HG03442 (cell line): ENCODE data around the gene TRIM16.
"Not testable (repeated sequence)": the region's sequence is repeated elsewhere in the genome, so short reads cannot be mapped to it uniquely, and the experiment has no call there.

Experiments
- ATAC-seq: cut with Tn5 transposase; IDR thresholded peaks from one replicate; pipeline ENCODE4 v1.9.1; 2021; ENCODE audit warnings: mild to moderate bottlenecking, moderate library complexity; ENCODE audit not compliant: unreplicated experiment

The TRIM16 gene

DNA sequence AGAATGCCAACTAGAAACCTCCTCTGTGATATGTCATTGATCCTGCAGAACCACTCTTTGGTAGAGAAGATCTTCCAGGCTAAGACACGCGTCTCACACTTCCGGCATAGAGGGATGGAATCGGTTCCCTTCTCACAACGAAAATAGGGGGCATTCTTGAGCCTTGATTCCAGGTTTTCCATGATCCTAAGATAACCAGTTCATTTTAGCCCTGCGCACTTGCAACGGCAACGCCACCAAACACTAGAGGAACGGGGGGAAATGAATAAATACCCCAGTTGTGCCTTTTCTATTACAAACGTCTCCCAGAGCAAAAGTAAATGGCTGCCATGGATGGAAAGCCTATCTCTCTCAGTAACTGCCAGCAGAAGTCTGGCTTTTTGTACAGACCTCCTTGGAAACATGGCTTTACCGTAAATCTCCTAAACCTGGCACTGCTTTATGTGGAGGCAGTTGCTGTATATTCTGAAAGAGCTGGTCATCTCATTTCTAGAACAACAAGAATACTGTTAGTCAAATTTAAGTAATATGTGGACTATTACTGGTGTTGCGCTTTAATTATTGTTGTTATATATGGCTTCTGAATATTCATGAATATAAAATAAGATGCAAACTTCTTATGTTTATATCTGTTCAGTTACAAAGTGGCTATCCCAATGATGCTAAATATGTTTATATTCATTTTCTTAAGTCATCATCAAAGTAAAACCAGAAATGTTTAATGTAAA lies 64.6 kb downstream of the TRIM16 start, which contains the start of gene FBXW10B:
Gene FBXW10B, minus strand, starts transcription at position 374 of the 728 bp plus-strand sequence. Its CDS starts 192 bp downstream, at position 182.
- not testable (repeated sequence) for ATAC-seq

DNA sequence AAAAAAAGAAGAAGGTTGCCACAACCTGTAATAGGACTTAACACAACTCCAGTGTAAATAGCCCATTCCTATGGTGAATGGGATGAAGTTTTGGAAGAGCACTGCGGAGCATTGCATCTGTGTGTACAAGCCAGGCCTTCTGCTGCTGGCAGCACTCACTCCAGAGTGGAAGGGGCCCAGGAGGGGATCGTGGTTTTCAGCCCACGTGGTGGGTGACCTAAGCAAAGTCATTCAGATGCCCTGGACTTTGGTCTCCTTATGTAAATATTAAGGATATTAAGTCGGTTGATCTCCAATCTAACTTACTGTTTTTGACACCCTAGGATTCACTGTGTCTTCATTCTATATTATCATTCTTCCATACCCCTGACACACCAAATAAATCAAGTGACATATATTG lies 67.3 kb downstream of the TRIM16 start:
- ATAC-seq, result not testable (repeated sequence)

DNA sequence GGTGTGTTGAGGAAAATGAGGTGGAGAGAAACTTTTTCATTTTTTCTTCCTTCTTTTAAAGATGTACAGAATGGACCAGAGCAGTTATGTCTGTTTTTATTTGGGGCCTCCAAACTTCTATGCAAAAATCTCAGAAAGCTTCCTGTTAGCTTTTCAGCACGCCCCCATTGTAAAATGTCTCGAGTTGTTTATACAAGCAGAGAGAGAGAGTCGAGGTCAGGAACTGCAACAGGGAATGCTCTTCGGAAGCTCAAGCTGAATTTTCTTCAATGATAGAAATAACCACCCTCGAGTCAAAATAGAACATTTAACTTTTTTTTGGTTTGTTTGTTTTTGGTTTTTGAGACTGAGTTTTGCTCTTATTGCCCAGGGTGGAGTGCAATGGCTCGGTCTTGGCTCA lies 68.3 kb downstream of the TRIM16 start:
- not testable (repeated sequence) for ATAC-seq

GRCh38 chr17:15613111-15613510 lies 71.0 kb downstream of the TRIM16 start:
- ATAC-seq, result not testable (repeated sequence)

DNA sequence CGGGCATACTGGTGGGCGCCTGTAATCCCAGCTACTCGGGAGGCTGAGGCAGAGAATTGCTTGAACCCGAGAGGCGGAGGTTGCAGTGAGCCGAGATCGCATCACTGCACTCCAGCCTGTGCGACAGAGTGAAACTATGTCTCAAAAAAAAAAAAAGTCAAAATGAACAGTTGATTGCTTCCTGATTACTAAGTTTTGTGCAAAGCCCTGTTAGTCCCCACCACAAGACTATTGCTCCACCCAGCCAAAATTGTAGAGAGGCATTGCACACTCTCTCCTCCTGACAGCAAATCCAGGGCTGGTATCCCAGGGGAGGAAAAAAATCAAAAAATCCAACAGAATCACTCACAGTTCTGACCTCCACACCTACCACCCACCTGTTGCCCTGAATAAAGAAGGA lies 91.2 kb downstream of the TRIM16 start:
- not testable (repeated sequence) for ATAC-seq

DNA sequence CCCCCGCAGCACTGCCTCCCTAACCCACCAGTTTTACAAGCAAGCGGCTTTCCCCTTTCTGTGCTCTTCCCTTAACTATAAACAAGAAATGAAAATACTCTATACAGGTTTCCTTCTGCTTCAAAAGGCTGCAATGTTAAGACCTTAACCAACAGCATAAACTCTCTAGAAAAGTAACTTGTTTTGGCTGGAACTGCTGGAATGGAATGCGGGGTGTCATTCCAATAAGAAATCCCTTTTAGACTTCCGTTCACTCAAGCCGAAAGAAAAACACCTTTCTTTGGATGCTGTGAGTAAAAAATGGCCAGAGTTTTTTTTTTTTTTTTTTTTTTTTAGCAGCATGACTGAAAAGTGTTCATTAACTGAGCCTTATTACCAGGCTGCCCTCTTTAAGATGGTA lies 92.1 kb downstream of the TRIM16 start:
- not testable (repeated sequence) for ATAC-seq

- ATAC-seq, result not testable (repeated sequence)
Measured at GRCh38 chr17:15590844-15591243, 93.3 kb downstream of the TRIM16 start.

GRCh38 chr17:15589544-15590536 lies 94.3 kb downstream of the TRIM16 start:
- ATAC-seq, result peak; percentile 52

DNA sequence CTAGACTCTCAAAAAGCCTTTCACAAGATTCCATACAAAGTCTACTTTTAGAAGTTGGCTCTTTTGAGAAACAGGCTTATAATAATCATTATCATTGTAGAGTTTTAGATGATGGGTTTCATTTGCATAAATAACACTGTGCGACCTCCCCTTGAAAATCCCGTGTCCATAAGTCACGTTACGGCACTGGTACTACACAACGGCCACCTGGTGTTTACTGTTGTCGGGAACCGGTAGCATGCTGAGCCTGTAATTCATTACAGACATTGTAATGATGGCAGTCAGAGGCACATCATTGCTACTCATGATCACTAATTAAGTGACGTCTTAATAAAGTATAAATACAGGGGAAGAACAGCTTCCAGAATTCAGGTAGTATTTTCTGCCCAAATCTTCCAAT lies 96.1 kb downstream of the TRIM16 start:
- ATAC-seq, result not testable (repeated sequence)

GRCh38 chr17:15583313-15583712 lies 100.8 kb downstream of the TRIM16 start:
- not testable (repeated sequence) for ATAC-seq

GRCh38 chr17:15581462-15581861 lies 102.6 kb downstream of the TRIM16 start:
- not testable (repeated sequence) for ATAC-seq
